RWPE1 (cell line): ENCODE measurements around the gene TM4SF18.

Source experiments
- CTCF ChIA-PET: fragments of 350-600 bp; sonication (Branson Sonifier 250); formaldehyde crosslinking; extraction: SDS; loops from one replicate; lab custom pipeline; 2021; lab: Yijun Ruan, JAX
- POLR2A ChIA-PET: fragments of 400-600 bp; formaldehyde crosslinking; extraction: SDS; loops from one replicate; lab custom pipeline; 2020; ENCODE audit warnings: antibody characterized with exemption; ENCODE audit not compliant: low non-redundant PET; lab: Yijun Ruan, JAX
- DNase-seq: peaks from one replicate; pipeline ENCODE4 v3.0.0; 2012; ENCODE audit warnings: low spot score
- H3K27ac ChIP-seq: fragments of 450-650 bp; 2 replicates; pipeline ENCODE4 v1.5.1; 2017
- TF ChIP-seq, protein P1 (sequence below): fragments of 450-650 bp; conservative IDR thresholded peaks from 2 replicates; pipeline ENCODE4 v1.5.1; 2017; ENCODE audit warnings: low read depth, mild to moderate bottlenecking

The TM4SF18 gene

DNA sequence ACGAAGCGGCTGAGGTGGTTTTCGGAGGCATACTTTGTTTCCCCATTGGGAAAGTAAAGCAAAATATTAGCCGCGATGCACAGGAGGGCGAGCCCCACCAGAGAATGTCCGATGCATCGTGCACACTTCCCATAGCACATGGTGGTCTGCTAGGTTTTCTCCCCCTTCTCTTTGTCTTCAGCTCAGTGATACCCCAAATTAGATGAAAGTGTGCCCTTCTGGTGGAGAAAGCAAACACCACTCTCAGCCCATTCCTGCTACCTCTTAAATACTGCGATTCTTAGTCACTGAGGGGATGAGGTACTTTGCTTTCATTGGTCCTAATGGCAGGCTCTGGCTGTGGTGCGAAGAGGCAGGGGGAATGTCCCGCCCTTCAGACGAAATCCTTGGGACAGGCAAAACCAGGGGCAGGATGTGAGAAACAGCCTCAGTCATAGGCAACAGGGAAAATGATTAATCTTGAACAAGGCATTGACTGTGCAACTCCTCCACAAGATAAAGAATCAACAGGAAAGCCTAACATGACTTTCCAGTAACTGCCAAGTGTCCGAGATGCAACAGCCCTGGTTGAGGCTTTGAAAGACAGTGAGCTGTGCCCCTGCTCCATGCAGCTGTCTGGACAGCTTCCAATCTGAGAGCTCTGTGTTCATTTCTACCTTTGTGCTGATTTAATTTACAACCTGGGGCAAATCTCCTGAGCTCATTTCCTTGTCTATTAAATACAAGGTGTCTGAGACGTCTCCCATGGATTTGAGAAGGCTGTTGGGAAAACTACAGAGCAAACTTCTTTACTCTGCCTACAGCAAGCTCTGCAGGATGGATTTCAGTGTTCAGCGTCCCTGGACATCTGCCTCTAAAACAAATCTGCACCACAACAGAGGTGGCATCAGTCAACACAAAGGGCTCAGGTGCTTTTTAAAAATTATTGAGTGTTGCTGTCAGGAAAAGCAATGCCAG, 44.2 kb upstream of the TM4SF18 start, which contains the start of gene TM4SF1:
Gene TM4SF1 (minus strand): TSS at position 242 of the 957 bp plus-strand sequence. CDS start 102 bp downstream, at position 140.
- peak within 1 kb of the TSS; percentile 90 for H3K27ac ChIP-seq
- ChIA-PET POLR2A (no interaction called here), CTCF (interaction anchor here (0.6 kb wide), 1 partner anchor 46 kb away, joined by 3 read pairs; no protein-coding TSS in a partner anchor)
- TF ChIP-seq, protein P1, sequence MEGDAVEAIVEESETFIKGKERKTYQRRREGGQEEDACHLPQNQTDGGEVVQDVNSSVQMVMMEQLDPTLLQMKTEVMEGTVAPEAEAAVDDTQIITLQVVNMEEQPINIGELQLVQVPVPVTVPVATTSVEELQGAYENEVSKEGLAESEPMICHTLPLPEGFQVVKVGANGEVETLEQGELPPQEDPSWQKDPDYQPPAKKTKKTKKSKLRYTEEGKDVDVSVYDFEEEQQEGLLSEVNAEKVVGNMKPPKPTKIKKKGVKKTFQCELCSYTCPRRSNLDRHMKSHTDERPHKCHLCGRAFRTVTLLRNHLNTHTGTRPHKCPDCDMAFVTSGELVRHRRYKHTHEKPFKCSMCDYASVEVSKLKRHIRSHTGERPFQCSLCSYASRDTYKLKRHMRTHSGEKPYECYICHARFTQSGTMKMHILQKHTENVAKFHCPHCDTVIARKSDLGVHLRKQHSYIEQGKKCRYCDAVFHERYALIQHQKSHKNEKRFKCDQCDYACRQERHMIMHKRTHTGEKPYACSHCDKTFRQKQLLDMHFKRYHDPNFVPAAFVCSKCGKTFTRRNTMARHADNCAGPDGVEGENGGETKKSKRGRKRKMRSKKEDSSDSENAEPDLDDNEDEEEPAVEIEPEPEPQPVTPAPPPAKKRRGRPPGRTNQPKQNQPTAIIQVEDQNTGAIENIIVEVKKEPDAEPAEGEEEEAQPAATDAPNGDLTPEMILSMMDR = no peak
- DNase-seq = peak; percentile 81

- H3K27ac ChIP-seq = peak overlapping the region; percentile 90
- no peak for DNase-seq
- TF ChIP-seq, protein P1 = no peak
- ChIA-PET CTCF (interaction anchor here (1.1 kb wide), 1 partner anchor 24 kb away, joined by 3 read pairs; no protein-coding TSS in a partner anchor), POLR2A (no interaction called here)
These were observed 43.4 kb upstream of the TM4SF18 start for GRCh38 chr3:149376718-149377407.

DNA sequence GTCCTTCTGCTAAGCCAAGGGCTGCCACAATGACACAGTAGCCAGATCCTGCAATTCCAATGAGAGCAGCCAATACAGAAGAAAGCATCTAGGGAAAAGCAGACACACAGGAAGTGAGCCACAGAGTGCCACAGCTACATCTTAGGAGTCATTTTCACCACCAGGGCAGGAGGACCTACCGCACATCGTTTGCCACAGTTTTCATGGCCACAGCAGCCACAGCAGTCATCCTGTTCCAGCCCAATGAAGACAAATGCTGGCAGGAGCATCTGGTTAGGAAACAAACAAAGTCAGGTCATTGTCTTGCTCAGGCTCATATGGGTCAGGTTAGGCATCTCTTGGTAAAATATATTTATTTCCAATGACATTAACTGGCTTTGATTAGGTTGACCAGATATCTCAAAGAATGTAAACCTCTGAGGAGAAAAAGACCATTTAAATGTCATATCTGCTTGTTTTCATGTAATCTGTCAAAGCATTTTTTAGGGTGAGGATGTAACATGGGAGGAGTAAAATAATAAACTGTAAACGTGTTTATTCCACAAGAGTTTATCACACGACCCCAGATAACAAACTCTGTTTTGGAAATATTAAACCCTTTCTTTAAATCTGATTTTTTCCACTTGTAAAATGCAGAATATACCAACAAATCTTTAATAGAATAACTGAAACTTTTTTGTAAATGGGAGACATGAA, 42.2 kb upstream of the TM4SF18 start:
- CTCF ChIA-PET = interaction anchor here (1.1 kb wide), 1 partner anchor 23 kb away, joined by 3 read pairs; no protein-coding TSS in a partner anchor
- H3K27ac ChIP-seq = peak overlapping the region; percentile 64
- TF ChIP-seq, protein P1 = no peak
- no peak for DNase-seq
- POLR2A ChIA-PET = no interaction called here

- ChIA-PET CTCF (interaction anchor here (1.7 kb wide), 1 partner anchor 23 kb away, joined by 6 read pairs; no protein-coding TSS in a partner anchor), POLR2A (no interaction called here)
- TF ChIP-seq, protein P1 = no peak
- H3K27ac ChIP-seq = peak overlapping the region; percentile 64
- no peak for DNase-seq
These were observed 41.5 kb upstream of the TM4SF18 start for GRCh38 chr3:149374793-149375500.

- ChIA-PET CTCF (interaction anchor here (1.3 to 1.7 kb wide), 2 partner anchors 22 to 31 kb away, joined by 3 to 6 read pairs; no protein-coding TSS in a partner anchor), POLR2A (no interaction called here)
- DNase-seq = no peak
- no peak overlapping the region for H3K27ac ChIP-seq
- TF ChIP-seq, protein P1 = no peak
These were observed 41.0 kb upstream of the TM4SF18 start for GRCh38 chr3:149374391-149374790.
